K562 (cell line): Measurements from ENCODE around the gene TP53TG5. TPM values are rescaled to one million over a fixed set of nuclear protein-coding genes. Genes with fewer than 3 reads are reported as not detected.

ENCODE experiments used
- CBX1 ChIP-seq: sonication (generic); IDR thresholded peaks from 2 replicates; pipeline ENCODE4 v1.6.1; 2016; ENCODE audit warnings: antibody characterized with exemption, low read depth, mild to moderate bottlenecking
- COPS2 ChIP-seq: fragments of 450-650 bp; conservative IDR thresholded peaks from 2 replicates; pipeline ENCODE4 v1.6.1; 2016; ENCODE audit warnings: mild to moderate bottlenecking, moderate library complexity
- GATA2 ChIP-seq: sonication (generic); formaldehyde crosslinking; IDR thresholded peaks from 2 replicates; pipeline ENCODE4 v1.4.0; 2020; ENCODE audit warnings: mild to moderate bottlenecking, missing genetic modification reagents
- HNRNPH1 ChIP-seq: fragments of 200-400 bp; formaldehyde crosslinking; optimal IDR thresholded peaks from 2 replicates; pipeline ENCODE3; 2017; ENCODE audit warnings: low read depth, mild to moderate bottlenecking, low read length, moderate library complexity
- JUND ChIP-seq, 2 experiments: IDR thresholded peaks; 2 replicates in 1 of 2; 3 replicates in 1 of 2; pipeline ENCODE4 v1.6.1; 2011; ENCODE audit warnings: borderline replicate concordance in 2 of 2, low read depth in 2 of 2, low read length in 2 of 2, improper control_type of control experiment in 1 of 2, missing biosample characterization in 1 of 2, missing genetic modification characterization in 1 of 2, missing genetic modification reagents in 1 of 2
- KDM1A ChIP-seq, 2 experiments: fragments of 450-650 bp; IDR thresholded peaks; 2 replicates each; pipeline ENCODE4 v1.6.1; 2016; ENCODE audit warnings: mild to moderate bottlenecking in 2 of 2
- LARP7 ChIP-seq: fragments of 450-650 bp; IDR thresholded peaks from 2 replicates; pipeline ENCODE4 v1.6.1; 2016
- MEIS2 ChIP-seq: fragments of 450-650 bp; IDR thresholded peaks from 2 replicates; pipeline ENCODE4 v1.6.1; 2014; ENCODE audit warnings: mild to moderate bottlenecking; ENCODE audit not compliant: partially characterized antibody
- NBN ChIP-seq: fragments of 450-650 bp; IDR thresholded peaks from 2 replicates; pipeline ENCODE4 v1.6.1; 2016; ENCODE audit warnings: low read depth, mild to moderate bottlenecking
- NCOR1 ChIP-seq: fragments of 450-650 bp; IDR thresholded peaks from 2 replicates; pipeline ENCODE4 v1.6.1; 2016; ENCODE audit warnings: mild to moderate bottlenecking, moderate library complexity
- NFIX ChIP-seq: fragments of 250-450 bp; sonication (Bioruptor Pico); IDR thresholded peaks from 2 replicates; pipeline ENCODE4 v1.4.0; 2020; ENCODE audit warnings: low read depth, mild to moderate bottlenecking, moderate library complexity
- SIN3A ChIP-seq, 2 experiments: fragments of 150-350 bp in 1 of 2; IDR thresholded peaks; 2 replicates each; pipeline ENCODE4 v1.6.1; 2011 to 2016; ENCODE audit warnings: borderline replicate concordance in 2 of 2, low read depth in 2 of 2, low read length in 2 of 2, mild to moderate bottlenecking in 2 of 2, moderate library complexity in 2 of 2; ENCODE audit not compliant: control insufficient read depth in 1 of 2
- SIX5 ChIP-seq, 2 experiments: IDR thresholded peaks; 2 replicates each; pipeline ENCODE4 v1.6.1; 2011; ENCODE audit warnings: low read length in 2 of 2, borderline replicate concordance in 1 of 2, low read depth in 1 of 2, mild to moderate bottlenecking in 1 of 2, moderate library complexity in 1 of 2; ENCODE audit not compliant: insufficient read depth in 1 of 2
- SMC3 ChIP-seq: conservative IDR thresholded peaks from 2 replicates; pipeline ENCODE4 v1.6.1; 2011; ENCODE audit warnings: low read depth, low read length, improper control_type of control experiment; ENCODE audit not compliant: insufficient read depth
- TAF1 ChIP-seq: IDR thresholded peaks from 2 replicates; pipeline ENCODE4 v1.6.1; 2011; ENCODE audit warnings: mild to moderate bottlenecking, low read length, moderate library complexity; ENCODE audit not compliant: insufficient read depth, control insufficient read depth, severe bottlenecking; ENCODE audit errors: extremely low read depth
- ZNF134 ChIP-seq: fragments of 250-450 bp; sonication (Bioruptor Pico); conservative IDR thresholded peaks from 2 replicates; pipeline ENCODE4 v1.4.0; 2020
- ZNF175 ChIP-seq: fragments of 200-800 bp; sonication (Bioruptor generic); IDR thresholded peaks from 2 replicates; pipeline ENCODE4 v1.6.1; 2016; ENCODE audit warnings: low read depth, mild to moderate bottlenecking, missing genetic modification characterization, missing compliant biosample characterization
- ZNF253 ChIP-seq: fragments of 250-450 bp; sonication (Bioruptor Pico); conservative IDR thresholded peaks from 2 replicates; pipeline ENCODE4 v1.6.1; 2021; ENCODE audit warnings: mild to moderate bottlenecking
- ZNF41 ChIP-seq: fragments of 250-450 bp; sonication (Bioruptor Pico); conservative IDR thresholded peaks from 2 replicates; pipeline ENCODE4 v1.4.0; 2020; ENCODE audit warnings: mild to moderate bottlenecking
- polyA plus RNA-seq, 8 experiments: library from polyadenylated mRNA; depleted of rRNA in 4 of 8; stranded (reverse) in 5 of 8; unstranded in 3 of 8; fragments of >200 nt; fragmentation: Nextera tagmentation in 2 of 8; fragmentation: Illumina TruSeq in 1 of 8; extraction: Ambion mirVana in 2 of 8; extraction: Trizol in 1 of 8; gene quantifications; 2 replicates each; pipeline versions ENCODE4 v1.2.1 to v1.2.3, GENCODE V29; 2011 to 2014; ENCODE audit warnings: inconsistent platforms in 1 of 8, missing spikeins in 1 of 8
- total RNA-seq, 7 experiments: library from RNA; depleted of rRNA in 6 of 7; stranded (reverse); fragments of >200 nt in 6 of 7; fragmentation: Illumina TruSeq in 2 of 7; extraction: Trizol in 2 of 7; gene quantifications; 2 replicates each; pipeline versions ENCODE4 v1.2.1 to v1.2.3, GENCODE V29; 2011 to 2021; ENCODE audit warnings: low replicate concordance in 1 of 7
- TF ChIP-seq, protein P1 (sequence below), 2 experiments: IDR thresholded peaks; 2 replicates each; pipeline ENCODE4 v1.6.1; 2011; ENCODE audit warnings: borderline replicate concordance in 1 of 2, control low read depth in 1 of 2, low read depth in 1 of 2, low read length in 1 of 2, mild to moderate bottlenecking in 1 of 2, mixed read lengths in 1 of 2, moderate library complexity in 1 of 2; ENCODE audit not compliant: insufficient read depth in 1 of 2, insufficient read length in 1 of 2, poor library complexity in 1 of 2, severe bottlenecking in 1 of 2; ENCODE audit errors: extremely low read depth in 1 of 2
- TF ChIP-seq, protein P2 (sequence below): fragments of 250-450 bp; sonication (Bioruptor Pico); IDR thresholded peaks from 2 replicates; pipeline ENCODE4 v1.8.0; 2021; ENCODE audit warnings: moderate library complexity, mild to moderate bottlenecking, inconsistent platforms
- TF ChIP-seq, protein P3 (sequence below): fragments of 450-650 bp; formaldehyde crosslinking; IDR thresholded peaks from 2 replicates; pipeline ENCODE4 v1.4.0; 2020; ENCODE audit warnings: mild to moderate bottlenecking

Gene TP53TG5
- total and polyA plus RNA-seq, 9 of the 15 experiments (the other 6 are each of a cell fraction or from before 2014, with no cell fraction given): 0.04 to 0.05 (median 0.04) TPM; not detected in 6

DNA sequence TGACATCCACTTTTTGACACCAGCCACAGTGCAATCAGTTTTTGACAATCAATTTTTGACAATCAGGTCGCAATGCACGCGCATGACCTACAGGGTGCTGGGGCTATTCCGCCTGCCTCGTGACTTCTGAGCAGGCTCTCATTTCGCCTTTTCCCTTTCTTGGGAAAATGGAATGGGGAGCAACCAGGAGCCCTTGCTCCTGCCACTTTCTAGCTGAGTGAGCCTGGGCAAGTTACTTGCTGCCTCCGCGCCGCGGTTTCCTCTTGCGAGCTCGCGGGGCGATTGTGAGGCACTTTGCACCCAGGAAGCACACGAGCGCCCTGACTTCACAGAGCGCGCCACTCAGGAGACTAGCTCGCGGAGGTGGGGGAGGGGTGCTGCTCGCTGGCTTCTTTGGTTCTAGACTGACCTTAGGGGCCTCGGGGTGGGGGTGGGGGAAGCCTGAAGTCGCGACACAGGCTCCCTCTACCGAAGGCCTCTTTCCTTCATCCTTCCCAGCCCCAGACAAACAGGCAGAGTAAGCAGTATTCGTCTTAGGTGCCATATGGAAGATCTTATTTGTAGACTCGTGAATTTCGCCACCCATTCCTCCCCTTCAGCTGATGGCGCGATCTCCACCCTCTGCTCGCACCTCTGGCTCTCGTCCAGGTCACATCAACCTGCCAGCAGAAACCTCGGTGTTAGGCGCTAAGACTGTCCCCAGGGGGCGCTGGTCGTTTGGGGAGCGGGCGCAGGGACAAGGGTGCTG, 4.6 kb downstream of the TP53TG5 start (continued):
- TF ChIP-seq, protein P1, sequence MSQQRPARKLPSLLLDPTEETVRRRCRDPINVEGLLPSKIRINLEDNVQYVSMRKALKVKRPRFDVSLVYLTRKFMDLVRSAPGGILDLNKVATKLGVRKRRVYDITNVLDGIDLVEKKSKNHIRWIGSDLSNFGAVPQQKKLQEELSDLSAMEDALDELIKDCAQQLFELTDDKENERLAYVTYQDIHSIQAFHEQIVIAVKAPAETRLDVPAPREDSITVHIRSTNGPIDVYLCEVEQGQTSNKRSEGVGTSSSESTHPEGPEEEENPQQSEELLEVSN (IDR thresholded peaks at IDR 0.05; ENCODE audit: borderline replicate concordance in 1 of 2, extremely low read depth in 1 of 2, insufficient read depth in 1 of 2, insufficient read length in 1 of 2, low read depth in 1 of 2, low read length in 1 of 2, poor library complexity in 1 of 2, severe bottlenecking in 1 of 2): peak in 1 of 2 experiments; percentile 51
- TF ChIP-seq JUND (IDR thresholded peaks at IDR 0.05; ENCODE audit: borderline replicate concordance, low read depth, low read length) (peak; percentile 72), JUND (tag; IDR thresholded peaks at IDR 0.05; ENCODE audit: borderline replicate concordance, low read depth, low read length) (peak; percentile 29; the same call in 1 of the 3 replicates), SMC3 (peak; percentile 89), ZNF41 (CRISPR knock-in tag) (no peak; the same call in 1 of the 2 replicates), NFIX (0 out of 2 replicates have a peak, but pooled peaks have one; percentile 35), ZNF175 (CRISPR knock-in tag) (0 out of 2 replicates have a peak, but pooled peaks have one; percentile 35), ZNF253 (CRISPR knock-in tag) (no peak), NBN (peak; percentile 30; the same call in 1 of the 2 replicates), SIX5 (IDR thresholded peaks at IDR 0.05; ENCODE audit: borderline replicate concordance in 1 of 2, insufficient read depth in 1 of 2, low read depth in 1 of 2, low read length in 2 of 2) (no peak), GATA2 (CRISPR knock-in tag) (peak; percentile 43; the same call in 1 of the 2 replicates), ZNF134 (CRISPR knock-in tag) (0 out of 2 replicates have a peak, but pooled peaks have one; percentile 29), NCOR1 (peak; percentile 41; the same call in 1 of the 2 replicates), MEIS2 (peak; percentile 93), COPS2 (no peak), CBX1 (no peak), TAF1 (peak; percentile 71), SIN3A (IDR thresholded peaks at IDR 0.05; ENCODE audit: borderline replicate concordance in 2 of 2, control insufficient read depth in 1 of 2, low read depth in 2 of 2, low read length in 2 of 2) (0 out of 4 replicates have a peak, but pooled peaks of 1 of the 2 experiments have one; percentile 29), KDM1A (IDR thresholded peaks at IDR 0.05) (no peak), HNRNPH1 (no peak), LARP7 (no peak)
- TF ChIP-seq, protein P2, sequence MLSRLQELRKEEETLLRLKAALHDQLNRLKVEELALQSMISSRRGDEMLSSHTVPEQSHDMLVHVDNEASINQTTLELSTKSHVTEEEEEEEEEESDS (CRISPR knock-in tag): no peak
- TF ChIP-seq, protein P3, sequence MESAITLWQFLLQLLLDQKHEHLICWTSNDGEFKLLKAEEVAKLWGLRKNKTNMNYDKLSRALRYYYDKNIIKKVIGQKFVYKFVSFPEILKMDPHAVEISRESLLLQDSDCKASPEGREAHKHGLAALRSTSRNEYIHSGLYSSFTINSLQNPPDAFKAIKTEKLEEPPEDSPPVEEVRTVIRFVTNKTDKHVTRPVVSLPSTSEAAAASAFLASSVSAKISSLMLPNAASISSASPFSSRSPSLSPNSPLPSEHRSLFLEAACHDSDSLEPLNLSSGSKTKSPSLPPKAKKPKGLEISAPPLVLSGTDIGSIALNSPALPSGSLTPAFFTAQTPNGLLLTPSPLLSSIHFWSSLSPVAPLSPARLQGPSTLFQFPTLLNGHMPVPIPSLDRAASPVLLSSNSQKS: peak; percentile 19; the same call in 1 of the 2 replicates
